NCI-H1694 treated with DMSO at 0.1 percent for 48 hours (cell line): ENCODE results near the gene OPCML.

ENCODE experiments used
- DNase-seq: peaks from one replicate; lab custom pipeline; 2025; lab: John Stamatoyannopoulos, UW

The OPCML gene

DNA sequence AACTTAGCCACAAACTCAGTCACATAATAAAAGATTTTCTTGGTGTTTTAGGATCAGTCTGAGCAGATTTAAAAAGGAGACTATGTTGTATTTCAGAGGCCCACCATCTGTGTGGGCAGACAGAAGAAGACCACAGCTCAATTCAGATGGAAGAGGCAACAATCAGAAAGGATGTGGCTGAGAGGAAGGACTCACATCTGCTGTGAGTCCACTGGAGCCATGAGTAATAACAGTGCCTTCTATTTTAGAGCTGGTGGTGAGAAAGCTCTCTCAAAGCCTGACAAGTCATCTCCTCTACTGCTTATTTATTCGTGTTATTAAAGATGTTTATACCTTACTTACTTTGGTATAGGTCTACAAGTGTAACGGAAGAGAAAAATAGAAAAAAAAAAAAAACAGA lies 357.2 kb downstream of the OPCML start:
- DNase-seq = no peak

DNA sequence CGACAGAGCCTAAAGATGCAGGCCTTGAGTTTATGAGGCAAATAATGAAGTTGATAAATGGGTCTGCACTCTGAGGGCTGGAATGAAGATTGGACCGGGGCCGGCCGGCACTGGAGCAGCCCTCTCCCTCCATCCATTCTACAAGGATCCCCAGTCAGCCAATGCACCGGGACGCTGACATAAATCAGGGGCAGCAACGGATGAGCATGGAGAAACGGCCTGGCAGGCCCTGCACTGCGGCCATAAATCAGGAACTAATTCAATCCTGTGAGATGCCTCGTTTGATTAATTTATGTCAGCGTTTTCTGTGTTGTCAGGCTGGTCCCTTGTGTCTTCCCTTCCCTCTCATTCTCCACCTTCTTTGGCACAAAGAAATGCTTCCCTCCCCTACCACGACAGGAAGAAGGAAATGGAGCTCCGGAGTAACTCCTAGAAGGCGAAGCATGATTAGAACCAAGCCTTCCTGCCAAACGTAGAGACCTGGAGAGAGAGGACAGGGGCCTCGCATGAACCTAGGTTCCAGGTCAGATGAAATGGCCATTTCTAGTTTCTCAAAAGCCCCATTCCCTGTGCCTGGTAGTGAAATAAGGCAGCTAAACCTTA lies 358.4 kb downstream of the OPCML start:
- DNase-seq = no peak

DNA sequence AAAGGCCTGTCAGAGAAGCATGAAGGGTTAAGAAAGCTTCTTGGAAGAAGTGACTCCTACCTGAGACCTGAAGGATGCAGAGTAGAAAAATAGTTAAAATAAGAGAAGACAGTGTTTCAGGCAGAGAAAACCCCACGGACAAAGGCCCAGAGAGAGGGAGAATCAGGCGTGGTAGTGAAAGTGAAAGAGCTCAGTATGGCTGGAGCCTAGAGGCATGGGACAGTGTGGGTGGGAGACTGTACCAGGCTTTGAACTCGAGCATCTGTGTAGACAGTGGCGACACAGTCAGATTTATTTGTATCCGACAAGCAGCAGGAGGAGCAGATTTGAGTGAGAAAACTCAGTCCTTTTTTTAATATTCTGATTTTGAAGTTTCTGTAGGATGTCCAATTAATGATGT lies 360.0 kb downstream of the OPCML start:
- no peak for DNase-seq

DNA sequence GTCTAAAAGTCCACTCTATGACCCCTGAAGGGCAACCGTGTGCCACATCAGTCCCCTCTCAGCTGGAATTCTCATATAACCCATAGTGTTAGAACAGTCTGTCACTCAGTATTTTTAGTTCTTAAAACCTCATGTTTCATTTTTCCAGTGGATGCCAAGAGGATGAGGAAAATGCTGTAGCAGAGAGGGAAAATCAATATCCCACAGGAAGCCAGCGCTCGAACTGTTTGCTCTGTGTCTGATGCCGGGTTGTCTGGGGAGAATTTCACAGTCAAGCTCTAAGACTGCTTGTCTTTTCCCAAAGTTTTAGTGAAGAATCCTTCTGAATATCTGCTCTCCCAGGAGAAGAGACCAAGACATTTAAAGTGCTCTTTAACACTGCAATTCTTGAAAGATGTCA lies 360.9 kb downstream of the OPCML start:
- no peak for DNase-seq

DNA sequence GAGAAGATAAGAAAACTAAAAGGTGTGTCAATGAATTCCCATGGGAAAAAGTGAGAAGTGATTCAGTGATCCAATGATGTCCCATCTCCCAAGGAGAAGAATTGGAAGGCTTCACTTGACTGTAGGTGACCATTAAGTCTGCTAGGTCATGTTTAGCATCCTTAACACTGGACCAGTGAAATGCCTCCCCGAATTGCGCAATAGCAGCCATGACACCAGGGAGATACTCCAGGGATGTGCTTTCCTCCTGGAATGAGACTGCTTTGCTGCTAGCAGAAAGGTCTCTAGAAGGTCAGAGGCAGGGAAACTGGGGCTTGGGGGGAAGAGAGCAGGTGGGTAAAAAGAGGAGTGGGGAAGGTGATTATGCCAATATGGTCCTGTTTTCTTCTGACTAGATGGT lies 364.3 kb downstream of the OPCML start:
- no peak for DNase-seq

DNA sequence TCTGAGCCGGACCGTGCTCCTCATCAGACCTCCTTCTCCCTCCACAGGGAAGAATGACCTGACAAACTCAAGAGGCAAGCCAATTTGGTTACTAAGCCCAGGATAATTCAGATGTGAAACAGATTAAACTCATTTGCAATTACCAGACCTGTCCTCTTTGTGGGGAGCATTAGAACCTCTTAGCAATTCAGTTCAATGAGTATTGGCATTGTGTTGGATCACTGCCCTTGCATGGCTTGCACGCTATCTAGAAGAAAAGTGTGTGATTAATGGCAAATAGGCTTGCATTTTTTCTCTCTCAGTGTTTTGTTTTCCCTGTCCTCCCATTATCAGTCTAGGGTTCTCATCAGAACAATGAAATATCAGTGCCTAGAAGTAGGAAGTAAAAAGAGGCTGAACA lies 365.6 kb downstream of the OPCML start:
- DNase-seq = no peak

DNA sequence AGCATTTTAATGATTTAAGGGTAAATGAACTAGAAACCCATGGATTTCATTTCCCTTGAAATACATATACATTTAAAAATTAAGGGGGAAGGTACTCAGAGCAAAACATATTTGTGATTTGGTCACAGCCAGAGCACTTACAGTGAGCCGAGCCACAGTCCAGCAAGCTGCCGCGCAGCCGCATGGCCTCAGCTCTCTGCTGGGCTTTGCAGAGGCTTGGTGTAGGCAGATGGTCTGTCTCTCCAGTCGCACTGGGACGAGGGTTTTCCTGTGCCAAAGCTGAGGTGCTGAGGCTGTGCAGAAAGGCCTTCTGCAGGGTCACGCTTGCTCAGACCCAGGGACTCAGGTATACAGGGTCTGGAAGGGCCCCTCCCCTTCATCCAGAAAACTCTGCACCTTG lies 367.3 kb downstream of the OPCML start:
- DNase-seq = no peak

DNA sequence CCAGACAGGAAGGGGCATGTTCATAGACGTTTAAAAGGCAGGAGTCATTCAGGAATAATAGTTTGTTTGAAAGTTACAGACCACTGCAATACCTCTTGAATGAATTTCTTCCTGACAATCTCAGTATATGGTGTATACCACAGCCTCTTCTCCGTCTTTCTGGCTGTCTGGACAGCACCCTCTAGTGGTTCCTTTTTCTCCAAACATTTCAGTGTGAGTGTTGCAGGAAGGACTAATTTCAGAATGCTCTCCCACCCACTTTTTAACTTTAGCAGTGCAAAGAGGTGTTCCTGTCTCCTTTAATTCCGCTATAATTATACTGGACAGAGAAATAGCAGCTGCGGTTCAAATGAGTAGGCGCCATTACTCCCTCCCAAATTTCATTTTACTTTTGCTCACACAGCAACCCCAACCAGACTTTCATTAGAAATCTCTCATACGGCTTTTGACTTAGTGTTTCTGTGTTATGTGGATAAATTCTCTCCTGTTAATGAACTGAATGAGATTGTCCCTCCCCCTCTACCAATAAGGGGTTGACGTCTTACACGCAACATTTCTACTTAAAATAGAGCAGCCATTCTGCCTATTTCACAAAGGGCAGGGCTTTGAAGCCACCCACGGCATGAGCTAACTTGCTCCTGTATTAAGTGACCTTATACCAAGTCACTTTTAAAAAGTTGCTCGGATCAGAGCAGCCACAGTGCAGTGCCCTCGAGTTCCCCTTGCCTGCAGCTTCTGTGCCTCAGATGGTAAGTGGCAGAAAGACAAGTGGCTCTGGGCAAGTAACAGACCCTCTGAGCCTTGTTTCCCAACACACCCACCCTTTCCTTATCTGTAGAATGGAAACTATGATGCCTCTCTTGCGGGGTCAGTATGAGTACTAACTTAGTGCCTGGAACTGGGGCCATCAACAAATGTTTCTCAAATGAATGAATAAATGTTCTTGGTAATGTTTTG lies 368.6 kb downstream of the OPCML start:
- DNase-seq = peak; percentile 22

DNA sequence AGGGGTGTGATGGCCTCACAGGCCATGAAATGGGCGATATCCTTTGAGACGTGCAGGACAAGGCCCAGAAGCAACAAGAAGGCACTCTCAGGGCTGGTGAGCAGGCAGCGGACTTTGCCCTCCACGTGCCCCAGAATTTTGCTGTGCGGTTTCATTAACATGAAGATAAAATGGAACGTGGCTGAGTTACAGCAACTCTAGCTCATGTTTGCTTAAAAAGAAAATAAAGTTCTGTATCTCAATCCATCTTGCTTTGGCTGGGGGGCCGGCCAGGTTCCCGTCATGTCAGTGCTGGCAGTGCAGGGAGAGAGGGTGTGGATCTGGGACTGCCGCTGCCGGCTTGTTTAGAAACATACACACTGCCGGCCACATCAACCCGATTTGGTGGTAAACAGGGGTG lies 370.1 kb downstream of the OPCML start:
- no peak for DNase-seq

DNA sequence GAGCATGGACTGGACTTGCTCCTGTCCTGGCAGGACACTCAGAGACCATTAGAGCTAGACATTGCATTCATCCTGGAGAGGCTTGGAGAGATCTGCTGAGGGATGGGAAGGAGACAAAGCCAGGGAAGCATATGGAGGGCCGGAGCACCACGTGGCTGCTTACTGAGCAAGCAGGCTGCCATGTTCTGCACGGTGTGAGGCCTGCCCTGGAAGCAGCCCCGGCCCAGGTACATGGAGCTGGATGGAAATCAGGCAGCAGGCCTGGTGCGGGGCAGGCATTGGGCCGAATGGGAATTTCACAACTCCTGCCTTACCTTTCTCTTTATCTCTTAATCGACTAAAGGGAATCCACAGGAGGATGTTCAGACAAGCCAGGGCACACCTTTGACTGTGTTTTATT lies 371.5 kb downstream of the OPCML start:
- DNase-seq = no peak

DNA sequence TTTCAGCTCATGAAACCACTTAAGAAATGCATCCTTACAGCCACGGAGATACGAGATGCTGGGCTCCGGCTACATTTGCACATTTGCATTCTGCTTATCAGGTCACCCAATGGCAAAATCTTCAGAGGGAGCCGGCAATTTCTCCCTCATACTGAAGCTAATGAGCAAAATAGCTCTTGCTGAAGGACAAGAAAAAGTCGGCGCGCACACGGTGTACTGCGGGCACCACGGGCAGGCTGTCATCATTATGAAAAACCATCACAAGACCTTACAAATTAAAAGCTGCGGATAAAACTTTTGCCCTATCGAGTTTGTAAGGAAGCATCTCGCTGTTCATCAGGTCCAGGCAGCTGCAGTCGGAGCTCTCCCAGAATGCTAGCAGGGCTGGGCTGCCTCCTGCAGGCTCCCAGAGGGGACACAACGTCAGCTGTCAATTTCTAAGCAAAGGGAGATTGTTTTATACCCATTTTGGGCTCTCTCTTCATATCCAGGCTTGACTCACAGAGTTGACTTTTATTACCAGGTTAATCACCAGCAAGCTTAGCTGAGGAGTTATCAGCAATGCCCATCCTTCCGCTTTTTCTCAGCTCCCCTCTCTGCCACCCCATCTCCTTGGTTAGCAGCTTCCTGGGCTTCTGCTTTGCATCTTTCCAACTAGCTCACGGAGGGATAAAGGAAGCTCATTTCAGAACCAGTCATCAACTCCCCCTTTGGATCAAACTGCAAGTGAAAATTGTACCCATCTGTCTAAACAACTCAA lies 375.1 kb downstream of the OPCML start:
- DNase-seq = no peak

DNA sequence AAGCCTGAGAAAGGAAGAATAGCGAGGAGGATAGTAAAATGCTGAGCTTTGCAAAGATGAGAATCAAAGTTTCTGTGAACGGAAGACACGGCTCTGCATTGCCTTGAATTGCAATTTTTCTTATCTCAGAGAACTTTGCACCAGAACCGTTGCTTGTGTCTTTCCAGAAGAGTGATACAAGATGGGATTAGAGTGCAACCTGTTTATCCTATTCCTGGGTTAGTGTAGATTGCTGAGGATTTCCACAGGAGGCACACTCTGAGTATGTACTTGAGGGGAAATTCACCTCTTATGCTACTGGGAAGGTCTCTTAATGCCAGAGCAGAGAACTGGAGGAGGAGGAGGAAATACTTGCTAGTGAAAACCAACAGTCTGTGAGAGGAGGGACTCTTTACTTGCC lies 377.5 kb downstream of the OPCML start:
- no peak for DNase-seq

DNA sequence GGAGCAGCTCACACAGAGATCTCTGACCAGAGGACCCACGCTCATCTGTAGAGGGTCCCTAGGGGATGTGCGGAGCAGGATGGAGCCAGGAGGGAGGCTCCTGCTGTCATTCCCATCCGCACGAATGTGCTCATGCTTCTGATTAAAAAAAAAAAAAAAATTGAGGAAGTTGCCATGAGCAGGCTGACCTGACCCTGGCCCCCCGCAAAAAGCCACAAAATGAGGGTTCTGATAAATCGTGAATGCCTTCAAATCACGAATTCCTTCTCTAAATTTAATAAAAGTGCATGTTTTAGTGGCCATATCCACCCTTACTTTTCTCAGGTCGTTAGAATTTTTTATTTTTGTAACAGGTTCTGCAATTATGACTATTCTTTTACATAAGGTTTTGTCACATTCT lies 378.2 kb downstream of the OPCML start:
- DNase-seq = no peak

DNA sequence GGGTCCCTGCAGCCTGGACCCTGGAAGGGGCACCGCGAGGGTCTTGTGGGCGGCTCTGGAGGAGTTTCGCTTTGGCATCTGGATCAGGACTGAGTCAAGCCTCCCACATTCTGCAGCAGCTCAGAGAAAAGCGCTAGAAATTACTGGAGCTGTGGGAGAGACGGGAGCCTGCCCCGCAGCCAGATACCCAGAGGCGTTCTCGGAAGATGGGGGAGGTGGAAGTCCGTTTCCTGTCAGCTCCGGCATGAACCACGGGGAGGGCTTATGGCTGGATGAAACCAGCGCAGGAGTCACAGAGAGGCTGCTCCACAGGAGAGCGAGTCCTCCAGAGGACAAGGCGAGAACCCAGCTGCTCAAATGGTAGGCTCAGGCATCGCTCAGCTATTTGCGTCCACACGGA lies 379.3 kb downstream of the OPCML start:
- no peak for DNase-seq

DNA sequence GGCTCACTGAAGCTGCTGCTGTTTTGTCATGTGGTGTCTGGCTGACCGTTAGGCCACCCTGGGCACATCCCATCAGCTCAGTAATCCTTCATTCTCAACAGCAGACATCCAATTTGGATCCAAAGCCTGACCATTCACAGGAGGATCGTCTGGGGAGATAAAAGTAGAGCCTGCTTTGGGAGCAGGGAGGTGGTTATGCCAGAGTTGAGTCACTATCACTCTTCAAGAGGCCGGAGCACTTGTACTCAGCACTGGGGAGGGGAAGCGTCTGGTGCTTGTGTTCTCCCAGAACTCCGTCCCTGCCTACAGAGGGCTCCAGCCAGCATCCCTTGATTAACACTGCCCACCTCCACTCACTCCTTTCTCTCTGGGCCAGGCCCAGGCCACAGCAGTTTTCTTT lies 382.6 kb downstream of the OPCML start:
- DNase-seq = no peak

DNA sequence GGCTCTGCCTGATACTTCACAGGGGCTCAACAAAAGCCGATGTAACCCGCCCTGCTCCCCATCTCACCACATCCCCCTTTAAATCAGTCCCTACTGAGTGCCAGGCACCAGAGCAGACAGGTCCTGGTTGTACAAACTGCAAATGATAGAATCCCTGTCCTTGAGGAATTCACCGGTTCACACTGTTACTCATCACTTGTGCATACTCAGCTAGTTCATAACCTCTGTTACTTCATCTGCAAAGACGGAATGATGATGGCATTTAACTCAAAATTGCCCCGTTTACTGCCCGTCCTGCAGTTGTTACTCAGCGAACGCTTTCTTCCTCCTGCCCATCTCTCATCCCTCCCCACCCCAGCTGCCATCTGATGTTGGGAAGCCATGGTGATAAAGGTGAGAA lies 384.7 kb downstream of the OPCML start:
- DNase-seq = no peak

DNA sequence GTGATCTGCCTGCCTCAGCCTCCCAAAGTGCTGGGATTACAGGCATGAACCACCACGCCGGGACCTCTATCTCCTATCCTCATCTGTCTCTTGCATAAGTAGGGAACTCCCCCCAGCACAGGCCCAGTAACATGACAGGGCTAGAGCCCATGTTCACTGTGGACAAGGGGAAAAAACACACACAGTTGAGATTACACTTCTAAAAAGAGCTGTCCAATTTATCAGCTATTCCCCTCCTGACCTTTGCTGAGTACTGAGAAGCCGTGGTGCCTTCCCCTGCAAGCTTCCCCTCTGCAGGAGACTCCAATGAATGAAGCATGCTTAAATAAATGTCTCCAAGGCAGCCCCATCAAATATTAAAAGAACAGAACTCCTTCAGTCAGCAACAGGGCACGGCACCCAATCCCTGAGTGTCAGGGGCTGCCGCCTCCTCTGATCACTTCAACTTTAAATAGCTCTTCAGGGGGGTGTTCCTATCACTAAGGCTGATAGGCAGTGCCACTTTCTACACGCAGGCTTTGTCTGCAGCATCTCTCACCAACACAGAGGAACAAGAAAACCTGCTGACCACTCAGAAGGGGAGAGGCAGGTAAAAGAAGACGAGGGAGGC lies 385.5 kb downstream of the OPCML start:
- DNase-seq = no peak

DNA sequence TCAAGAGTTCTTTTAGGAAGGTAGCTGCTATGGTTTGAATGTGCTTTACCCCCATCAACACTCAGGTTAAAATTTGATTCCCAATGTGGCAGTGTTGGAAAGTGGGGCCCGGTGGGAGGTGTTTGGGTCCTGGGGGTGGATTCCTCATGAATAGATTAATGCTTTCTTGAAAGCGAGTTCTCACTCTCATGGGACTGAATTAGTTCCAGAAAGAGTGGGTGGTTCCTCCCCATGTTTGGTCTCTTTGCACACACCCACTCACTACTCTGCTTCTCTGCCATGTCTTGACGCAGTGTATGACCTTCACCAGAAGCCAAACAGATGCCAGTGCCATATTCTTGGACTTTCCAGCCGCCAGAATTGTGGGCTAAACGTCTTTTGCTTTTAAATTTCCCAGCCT lies 394.4 kb downstream of the OPCML start:
- no peak for DNase-seq

DNA sequence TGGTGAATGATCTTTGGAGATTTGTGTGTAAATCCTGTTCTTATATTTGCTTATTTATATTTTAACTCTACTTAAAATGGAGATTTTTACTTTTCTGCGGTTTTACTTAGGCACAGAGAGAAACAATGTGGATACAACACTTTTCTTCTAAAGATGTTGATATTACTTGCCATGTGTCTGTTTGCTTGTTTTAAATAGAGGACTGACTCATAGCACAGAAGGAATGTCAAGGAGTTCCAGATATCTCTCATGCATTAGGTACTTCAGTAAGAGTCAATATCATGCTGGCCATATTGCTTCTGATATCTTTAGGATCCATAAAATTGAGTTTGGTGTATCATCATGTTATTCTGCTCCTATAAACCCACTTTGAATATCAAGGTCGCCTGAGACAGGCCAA lies 395.0 kb downstream of the OPCML start:
- no peak for DNase-seq

DNA sequence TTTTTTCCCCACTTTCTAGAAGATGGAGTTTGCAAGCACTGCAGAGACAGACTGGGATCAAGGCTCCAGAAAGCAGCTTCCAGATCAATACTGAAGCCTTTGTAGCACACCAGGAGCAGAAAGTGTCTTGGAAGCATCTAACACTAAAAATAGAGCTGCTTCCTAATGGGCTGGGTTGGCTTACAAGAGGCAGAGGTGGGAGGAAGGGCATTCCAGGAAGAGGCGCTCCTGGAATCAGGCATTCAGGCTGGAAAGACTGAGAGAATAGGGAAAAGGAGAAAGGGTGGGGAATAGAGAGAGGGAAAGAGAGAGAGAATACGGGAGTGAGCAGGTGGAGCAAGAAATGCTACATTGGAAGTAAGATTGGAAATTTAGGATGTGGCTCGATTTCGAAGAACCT lies 395.9 kb downstream of the OPCML start:
- no peak for DNase-seq

DNA sequence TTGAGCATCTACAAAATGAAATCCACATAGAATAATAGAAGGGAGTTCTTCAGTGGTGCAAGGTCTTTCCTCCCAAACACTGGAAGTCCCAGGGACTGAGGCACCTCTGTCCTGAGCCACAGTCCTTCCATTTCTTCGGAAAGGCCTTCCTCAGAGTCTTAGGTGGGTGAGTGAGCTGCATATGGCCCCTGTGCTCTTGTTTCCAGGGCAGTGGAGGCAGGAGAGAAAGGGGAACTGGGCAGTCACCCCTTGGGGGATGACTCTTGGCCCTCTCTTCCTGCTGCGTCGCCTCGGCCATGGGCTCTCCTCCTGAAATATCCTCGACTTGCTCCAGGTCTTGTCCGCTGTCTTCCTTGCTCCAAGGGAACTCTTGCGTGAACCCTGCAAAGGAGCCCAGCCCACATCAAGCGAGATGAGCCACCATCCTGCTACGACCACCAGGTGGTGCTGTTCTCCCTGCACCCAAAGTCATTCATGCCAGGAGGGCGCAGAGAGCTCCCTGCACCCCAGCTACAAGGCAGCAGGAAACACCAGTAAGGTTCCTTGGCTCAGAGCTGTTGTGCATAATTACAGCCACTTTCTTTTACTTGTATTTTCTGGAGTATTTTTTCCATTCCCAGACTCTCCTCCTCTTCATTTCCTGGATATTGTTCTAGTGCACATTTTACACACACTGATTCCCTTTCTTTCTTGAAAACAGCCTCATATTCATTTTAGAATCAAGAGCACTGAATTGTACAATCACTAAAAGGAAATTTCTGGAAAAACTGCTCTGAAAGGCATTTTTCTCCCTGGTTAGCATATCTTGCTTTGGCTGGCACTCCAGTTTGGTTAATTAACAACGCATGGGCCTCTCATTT lies 397.8 kb downstream of the OPCML start:
- peak; percentile 17 for DNase-seq

DNA sequence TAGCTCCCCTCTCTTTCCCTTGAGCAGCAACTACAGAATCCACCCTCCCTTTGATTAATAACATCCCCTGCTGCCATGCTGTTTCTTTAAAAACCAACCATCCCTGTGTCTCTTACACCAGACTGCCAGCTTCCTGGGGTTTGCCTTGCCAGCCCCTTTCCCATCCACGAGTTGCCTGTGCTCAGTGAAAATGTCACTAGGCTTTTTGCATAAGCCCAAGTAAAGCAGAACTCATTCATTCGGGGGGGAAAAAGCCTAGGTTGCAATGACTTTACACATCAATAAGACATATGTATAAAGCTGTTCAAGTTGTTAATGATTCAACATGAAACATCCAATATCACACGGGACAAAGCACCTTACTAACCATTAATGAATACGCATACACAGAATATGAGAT lies 398.7 kb downstream of the OPCML start:
- DNase-seq = no peak
